CD4-positive, alpha-beta T cell treated with Interleukin-2 at 100 ng/mL for 4 hours (primary cell): ENCODE measurements around the gene NGF.
"Not testable (repeated sequence)": the region's sequence is repeated elsewhere in the genome, so short reads cannot be mapped to it uniquely, and the experiment has no call there.

Experiments
- DNase-seq: peaks from one replicate; pipeline ENCODE4 v3.0.0-alpha.2; 2020; ENCODE audit warnings: low spot score

The NGF gene

DNA sequence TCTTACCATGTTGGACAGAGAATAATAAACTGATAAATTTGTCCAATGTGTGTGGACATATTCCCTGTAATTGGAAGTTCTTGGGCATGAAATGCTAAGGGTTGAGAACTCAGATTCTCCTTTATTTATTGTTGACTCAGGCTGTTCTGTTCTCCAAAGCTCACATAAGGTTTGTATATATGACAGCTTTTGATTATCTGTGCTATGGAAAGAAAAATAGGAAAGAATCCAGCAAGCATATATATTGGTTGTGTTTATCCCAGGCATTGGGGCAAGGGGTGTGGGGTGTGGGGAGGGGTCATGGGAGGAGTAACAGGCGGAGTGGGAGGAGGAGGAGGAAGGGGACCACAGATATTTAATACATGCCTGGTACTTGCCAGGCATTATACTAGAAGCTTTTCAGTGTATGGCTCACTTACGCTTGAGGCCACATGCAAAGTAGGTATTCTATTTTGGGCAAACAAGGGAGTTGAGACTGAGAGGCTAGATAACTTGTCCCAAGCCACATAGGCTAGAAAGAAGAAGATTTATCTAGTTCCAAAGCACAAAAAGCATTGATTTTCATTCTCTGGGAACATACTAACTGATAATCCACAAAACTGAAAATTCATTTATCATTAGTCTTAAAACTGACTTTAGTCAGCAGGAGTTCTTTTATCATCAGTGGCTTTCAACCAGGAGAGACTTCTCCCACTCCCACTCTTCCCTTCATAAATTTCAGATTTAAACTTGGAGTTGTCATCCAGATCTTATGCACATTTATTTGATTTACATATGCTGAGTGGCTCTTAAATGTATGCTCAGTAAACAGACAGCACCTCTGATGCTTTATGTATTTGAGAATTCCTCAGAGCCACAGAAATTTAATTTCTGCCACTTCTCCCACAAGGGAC is 27.2 kb downstream of the NGF start:
- no peak for DNase-seq

DNA sequence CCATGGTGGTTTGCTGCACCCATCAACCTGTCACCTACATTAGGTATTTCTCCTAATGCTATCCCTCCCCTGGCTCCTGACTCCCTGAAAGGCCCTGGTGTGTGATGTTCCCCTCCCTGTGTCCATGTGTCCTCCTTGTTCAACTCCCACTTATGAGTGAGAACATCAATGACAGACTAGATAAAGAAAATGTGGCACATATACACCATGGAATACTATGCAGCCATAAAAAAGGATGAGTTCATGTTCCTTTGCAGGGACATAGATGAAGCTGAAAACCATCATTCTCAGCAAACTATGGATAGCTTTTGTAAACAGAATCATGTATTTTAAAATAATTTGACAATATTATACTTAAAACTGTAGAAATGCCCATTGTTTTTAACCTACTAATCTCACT is 28.5 kb downstream of the NGF start:
- not testable (repeated sequence) for DNase-seq

DNA sequence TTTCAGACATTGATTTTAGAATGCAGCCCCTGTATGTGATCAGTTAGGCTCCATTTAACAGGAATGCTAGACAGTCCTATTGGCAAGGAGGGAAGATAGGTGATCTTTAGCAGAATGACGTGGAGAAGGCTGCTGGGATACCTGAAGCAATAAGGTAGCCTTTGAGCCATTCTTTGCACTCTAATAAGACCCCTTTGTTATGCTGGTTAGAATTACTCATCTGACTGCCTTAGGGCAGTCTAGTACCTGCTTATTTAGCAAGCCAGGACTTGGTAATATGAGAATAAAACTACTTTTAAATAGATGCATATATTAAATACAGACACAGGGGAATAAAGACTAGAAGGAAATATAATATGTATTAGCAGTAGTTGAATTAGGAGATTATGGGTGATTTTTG is 29.1 kb downstream of the NGF start:
- DNase-seq: no peak

DNA sequence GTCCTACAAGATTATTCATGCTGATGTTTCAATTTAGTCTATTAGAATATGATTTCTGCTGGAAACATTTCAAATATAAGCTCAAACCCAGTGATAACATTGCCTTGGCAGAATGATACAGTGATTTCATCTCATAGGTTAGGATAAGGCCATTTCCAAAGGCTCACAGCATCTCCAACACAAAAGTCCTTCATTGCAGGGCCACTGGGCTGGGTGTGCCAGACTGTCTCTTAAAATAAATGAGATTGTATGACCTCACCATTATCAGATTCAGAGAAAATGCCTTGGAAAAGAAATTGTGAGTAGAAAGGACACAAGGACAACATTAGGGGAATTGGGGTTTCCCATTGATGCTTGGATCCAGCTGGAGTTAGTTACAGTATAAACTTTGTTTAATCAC is 30.4 kb downstream of the NGF start:
- no peak for DNase-seq

DNA sequence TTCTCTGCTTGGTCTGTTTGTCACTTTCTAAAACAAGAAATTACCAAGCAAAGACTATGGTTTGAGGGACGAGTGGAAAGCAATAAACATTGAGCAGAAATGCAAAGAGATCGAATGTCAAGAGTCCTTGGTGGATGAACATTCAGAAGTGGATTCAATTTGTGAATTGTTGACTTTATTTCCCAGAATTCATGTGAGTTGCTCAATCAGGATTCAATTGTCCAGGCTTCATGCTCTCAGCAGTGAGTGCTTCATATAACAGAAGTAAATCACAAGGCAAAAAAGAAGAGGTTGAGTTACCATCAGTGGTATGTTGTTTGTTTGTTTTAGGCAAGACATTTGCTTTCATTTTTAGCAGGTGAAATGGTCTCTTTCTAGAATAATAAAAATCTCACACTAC is 31.9 kb downstream of the NGF start:
- no peak for DNase-seq

DNA sequence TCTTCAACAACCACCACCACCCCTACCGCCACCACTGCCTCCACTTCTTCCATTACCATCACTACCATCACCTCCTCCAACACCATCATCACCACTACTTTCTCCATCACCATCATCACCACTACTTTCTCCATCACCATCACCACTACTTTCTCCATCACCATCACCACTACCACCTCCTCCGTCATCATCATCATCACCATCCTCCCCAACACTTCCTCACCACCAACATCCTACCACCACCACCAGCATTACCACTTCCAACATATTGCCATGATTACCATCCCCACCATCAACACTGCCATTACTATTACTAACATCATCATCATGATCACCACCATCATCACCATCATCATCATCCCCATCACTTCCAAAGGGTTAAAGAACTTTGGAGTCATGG is 34.7 kb downstream of the NGF start:
- no peak for DNase-seq

DNA sequence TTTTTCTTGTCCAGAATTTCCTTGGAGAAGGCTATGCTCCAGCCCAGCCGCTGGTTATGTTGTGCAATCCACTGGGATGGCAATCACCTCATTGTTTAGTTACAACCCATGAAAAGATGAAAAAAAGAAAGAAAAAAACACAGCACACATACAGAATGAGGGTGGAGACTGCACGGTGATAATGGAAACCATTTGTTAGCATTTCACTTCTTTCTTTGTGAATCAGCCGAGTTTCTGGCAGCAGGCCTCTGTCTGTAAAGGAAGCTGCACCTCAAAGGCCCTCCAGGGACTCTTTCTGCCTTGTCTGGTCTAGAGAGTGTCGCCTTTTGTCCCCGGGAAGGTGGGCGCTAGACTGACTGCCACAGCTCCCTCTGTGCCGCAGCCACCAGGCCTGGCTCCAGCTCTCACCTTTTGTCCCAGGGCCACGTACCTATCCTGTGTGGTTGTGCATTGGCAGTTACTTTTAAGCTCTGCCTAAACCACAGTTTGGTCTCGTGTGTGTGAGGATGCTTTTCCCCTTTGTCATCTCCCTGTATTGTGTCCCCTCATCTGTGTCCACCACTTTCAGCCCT is 35.6 kb downstream of the NGF start:
- DNase-seq: no peak

DNA sequence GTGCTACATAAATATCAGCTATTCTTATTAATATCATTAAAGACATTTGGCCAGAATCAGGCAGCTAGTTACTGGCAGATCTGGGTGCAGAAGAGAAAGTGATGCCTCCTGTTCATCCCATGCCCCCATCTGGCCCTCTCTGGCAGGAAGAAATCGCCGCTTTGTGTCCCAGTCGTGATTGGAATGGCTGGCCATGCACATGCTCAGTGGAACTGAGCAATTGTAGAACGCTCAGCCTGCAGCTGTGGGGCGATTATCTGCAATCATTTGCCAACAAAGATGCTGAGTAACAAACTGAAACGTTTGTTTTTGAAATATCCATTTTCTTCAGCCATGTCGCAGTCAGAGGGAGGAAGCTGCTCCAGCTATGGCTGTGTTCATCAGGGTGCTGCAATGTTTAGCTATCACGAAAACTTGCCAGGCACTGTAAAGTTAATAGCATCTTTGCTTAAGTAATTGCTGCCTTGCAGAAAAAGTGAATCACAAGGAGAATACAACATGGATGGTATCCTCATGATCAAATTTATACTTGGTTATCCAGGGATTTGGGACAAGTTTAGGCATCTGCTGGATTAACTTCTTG is 36.5 kb downstream of the NGF start:
- no peak for DNase-seq

DNA sequence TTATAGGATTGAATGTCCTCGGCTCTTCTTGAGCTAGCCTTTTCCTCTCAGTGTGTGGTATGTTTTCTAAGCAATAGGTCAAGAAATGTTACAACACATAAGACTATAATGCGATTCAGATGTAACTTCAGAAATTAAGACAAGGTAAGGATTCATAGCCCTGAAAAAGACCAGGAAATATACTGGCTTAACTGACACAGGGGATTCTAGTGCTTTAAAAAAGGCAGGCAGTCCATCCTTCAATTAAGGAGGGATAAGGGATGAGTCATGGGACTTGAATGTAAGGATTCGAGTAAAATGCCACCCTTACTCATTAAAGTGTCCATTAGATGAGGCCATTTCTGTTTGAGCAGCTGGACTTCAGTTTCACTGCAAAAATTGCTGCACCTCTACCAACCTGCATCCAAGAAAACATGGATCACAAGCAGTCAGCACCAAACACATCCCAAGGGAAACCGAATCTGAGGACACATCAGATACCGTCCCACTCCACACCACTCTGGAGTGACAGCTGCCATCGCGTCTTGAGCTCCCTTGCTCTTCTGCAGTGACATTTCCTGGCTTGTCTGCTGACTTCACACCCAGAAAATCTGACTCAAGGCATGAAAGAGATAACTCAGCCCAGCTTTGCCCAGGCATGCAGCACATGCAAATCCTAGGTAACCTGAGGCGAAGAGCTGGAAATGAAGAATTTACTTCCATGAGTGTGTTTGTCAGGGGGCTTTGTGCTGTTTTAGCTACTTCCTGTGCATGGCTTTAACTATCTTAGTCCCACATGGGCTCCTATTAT is 37.8 kb downstream of the NGF start:
- no peak for DNase-seq

DNA sequence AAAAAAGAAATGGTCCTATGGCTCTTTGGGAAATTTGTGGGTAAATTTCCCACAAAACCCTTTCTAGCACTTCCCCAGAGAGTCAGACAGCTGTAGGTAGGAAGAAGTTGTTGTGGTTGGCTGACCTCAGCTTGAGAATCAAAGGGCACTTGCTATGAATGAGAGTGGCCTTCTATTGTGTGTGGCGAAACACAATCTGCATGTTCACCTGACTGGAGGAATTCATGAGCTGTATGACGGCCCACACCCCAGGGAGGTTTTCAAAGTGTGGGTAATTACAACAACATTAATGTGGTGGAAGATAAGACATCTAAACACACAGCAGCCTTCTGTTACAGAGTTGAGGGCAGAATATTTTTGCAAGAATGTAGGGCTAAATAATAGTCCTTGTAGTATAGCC is 38.8 kb downstream of the NGF start:
- DNase-seq: no peak

DNA sequence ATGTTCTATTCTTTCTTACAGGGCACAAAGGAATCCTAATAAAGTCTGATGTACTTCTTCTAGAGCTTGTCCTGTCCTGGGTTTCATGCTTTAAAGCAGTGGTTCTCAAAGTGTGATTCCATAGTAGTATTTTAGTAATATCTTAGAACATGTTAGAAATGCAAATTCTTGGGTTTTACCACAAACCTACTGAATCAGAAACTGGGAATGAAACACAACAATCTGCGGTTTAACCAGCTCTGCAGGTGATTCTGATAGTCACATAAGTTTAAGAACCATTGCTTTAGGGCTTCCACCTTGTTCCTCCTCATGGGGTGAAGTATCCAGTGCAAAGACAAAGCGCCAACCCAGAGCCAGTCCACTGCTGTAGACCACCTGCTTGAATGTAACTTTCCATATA is 41.1 kb downstream of the NGF start:
- DNase-seq: no peak

DNA sequence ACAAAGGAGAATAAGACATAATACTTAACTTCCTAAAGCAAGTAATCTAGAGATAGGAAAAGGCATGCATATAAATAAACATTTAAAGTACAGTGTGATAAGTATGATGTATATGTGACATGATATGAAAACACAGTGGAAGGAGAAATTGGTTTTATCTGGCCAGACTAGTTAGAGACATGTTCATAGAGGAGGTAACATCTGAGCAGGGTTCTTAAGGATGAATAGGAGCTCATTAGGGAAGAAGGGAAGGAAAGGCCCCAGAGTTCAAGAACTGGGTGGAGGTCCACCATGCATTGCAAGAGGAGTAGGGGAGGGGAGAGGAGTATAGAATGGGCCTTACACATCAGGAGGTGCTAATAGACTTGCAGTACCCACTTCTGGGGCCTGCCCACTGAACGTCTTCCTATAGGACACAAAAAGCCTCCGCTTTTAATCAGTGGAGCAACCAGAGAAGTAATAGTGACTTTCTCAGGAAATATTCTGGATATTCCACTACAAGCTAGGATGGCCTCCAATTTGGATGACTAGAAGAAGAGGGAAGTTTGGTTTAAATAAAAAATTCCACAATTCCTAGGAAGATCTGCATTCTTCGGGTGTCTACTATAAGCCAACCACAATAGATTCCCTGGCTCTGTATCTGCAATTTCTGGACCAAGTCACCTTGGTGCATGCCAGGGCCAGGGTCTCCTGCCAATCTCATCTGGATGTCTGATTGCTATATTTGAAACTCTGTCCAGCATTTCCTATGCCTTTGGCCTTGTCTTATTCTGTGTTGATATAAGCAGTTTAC is 41.9 kb downstream of the NGF start:
- DNase-seq: no peak

DNA sequence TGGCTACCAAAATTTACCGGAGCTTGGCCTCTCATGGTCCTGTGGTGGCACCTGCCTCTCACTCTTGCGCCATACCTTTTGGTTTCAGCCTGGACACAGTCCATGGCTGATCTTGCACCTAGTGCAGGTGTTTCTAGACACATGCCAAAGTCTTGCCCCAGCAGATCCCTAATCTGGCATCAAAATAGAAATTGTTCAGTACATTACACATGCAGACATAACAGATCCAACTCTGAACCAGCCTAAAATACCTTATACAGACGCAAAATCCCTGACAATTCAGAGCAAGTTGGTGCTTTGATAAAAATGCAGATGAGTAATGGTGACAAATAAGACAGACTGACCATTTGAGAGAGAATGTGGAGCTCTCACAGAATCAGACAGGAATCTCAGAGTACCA is 44.1 kb downstream of the NGF start:
- no peak for DNase-seq

DNA sequence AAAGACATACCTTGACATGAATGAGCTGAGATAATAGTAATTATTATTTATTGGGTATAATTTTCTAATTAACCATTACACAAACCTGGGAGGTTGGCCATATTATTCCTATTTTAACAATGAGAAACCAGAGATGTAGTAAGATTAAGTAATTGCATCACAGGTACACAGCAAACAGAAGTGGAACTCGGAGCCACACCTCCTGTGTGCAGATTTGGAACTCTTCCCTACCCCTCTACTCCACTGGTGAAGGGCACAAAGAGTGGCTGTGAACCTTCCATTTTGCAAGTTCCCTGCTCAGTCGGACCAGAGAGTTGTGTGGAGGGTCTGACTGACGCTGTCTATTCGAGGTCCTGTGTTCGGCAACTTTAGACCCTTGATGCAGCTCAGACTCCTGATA is 45.0 kb downstream of the NGF start:
- DNase-seq: no peak

DNA sequence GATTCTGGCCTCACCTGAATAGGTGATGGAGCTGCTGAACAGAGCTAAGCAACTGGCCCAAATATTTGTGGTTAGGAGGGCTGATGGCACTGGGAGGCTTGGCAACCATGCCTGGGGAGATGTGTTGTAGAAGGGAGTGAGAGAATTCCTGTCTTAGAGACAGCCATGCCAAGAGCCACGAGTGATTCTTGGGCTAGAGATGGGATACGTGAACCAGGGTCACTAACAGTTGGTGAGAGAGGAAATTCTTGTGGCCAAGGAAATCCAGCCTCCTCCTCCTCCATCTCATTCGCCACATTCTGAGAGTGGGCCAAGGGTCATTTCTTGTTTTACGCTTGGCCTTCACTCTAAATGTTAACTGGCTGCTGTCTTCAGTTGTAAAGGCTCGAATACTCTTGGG is 46.3 kb downstream of the NGF start:
- DNase-seq: no peak

DNA sequence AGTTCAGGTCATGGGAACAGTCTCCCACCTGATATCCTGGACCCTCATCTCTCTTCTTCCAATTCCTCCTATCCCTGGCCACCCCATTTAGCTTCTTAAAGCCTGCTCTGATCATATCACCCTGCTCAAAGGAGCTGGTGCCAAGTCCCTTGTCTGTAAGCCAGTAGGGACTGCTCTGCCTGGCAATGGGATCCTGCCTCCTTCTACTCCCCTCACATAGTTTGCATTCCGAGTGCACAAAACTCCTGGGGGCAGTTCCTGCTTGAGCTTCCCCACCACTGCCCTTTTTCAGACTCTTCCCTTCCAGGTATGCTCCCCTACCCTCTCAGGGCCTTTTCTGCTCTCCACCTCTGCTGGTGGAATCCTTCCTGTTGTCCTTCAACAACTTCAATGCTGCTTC is 48.1 kb downstream of the NGF start:
- DNase-seq: no peak

DNA sequence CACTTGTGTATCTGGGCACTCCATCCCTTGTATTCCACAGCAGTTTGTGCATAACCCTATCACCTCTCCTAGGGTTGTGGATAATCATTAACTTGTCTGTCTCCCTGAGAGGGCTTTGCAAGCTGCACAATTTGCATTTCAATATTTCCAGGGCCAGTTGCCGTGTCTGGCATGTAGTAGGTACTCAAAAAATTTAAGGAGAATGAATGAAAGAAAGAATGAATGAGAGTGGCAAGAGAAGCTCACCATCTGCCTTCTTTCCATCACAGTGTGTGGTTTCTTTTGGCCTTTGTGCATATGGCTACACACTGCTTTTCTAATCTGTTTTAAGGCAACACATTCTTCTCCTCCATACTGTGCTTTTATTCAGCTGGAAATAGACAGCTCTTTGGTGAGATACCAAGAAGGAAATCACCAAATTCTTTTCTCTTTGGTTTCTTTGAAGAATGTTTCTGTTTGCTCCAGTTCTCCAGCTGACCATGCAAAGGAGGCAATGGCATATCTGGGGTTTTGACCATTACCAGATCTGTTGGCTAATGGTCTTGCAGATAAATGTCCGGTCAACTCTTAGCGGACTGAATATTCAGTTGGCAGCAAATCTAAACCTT is 49.4 kb downstream of the NGF start:
- no peak for DNase-seq

DNA sequence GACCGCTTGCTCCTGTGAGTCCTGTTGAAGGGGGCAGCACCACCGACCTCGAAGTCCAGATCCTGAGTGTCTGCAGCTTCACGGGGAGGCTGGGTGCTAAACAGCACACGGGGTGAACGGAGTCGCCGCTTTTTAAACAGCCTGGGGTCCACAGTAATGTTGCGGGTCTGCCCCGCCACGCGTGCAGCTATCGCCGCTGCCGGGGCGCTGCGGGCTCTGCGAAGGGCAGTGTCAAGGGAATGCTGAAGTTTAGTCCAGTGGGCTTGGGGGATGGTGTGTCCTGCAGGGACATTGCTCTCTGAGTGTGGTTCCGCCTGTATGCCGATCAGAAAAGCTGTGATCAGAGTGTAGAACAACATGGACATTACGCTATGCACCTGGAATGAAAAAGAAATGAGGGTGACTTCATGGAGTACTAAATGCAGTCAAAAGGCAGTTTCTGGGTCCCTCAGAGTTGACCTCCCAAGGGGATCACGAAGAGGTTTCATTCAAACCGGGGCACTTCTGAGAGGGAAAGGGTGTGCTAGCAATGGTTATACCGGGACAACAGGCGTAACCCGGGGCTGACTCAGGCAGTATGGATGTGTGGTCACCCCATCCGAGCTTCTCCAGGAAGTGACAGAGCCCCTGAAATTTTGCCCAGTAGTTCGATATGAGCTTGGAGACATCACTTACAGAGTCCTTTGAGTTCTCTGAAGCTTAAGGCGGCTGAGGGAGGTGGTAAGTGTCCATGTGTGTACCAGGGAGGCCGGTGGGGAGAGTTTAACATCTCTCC is 51.4 kb downstream of the NGF start:
- DNase-seq: no peak

DNA sequence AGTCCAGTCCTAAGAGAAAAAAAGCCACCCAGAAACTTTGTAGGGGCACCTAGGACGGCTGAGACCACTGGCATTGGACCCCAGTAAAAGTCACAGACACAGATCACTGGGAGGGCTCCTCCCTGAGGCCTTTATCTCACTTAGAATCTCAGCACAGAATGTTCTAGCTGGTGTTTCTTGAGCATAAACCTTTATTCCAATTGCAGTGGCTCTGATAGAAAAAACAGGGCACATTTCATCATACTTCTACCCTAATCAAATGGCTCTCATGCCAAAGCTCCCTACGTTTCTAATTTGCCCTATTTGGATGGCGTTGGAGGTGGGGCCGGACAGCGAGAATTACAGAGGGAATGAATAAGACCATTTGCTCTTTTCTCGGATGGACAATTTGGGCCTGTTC is 53.8 kb downstream of the NGF start:
- no peak for DNase-seq

DNA sequence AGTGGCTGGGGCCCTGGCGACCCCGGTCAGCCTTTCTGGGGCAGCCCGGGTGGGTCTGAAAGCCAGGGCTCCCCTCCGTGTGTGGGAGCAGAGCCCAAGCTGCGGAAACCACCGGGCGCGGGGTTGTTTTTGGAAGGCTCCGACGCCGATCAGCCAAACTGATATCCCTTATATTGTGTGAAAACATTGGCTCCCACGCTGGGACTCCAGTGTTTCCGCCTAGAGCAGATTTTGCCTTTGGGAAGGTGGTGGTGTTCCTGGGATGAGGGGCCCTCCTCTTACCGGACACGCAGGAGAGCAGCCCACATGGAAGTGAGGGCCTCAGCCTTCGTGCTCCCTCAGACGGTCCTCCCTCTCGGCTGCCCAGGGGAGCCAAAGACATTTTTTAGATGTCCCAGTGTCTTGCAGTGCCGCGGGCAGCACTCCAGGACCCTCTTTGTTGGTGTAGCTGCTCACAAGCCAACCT is 54.3 kb downstream of the NGF start:
- DNase-seq: no peak

DNA sequence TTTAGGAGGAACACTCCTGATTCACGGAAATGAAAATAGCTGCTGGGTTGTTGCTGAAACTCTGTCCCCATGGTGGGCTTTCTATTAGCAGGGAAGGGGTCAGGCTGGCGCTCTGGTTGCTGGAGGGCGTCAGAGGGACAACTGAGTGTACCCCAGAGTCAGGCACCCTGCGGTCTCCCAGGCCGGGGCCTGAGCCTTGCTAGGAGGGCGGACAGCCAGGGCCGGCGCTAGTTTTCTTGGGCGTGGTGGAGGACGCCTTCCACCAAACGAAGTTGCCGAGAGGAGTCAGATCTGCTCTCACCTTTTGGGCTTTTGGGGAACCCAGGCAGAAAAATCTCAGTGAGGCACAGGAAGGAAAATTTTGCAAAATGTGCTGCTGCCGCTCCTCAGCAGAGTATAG is 54.8 kb downstream of the NGF start:
- no peak for DNase-seq
